Spleen (tissue), 11 donors: Measurements from ENCODE around the gene PTOV1. TPM values are rescaled to one million over a fixed set of nuclear protein-coding genes. Genes with fewer than 3 reads are reported as not detected.

Experiments
- DNase-seq: peaks from one replicate; pipeline ENCODE4 v3.0.0-alpha.2; 2020
- H3K27ac ChIP-seq, 8 donors: fragments of 200-600 bp; sonication (generic) in 7 of 8; 1 replicate in 4 of 8; 2 replicates in 4 of 8; pipeline versions ENCODE4 v1.5.0 to v1.8.0; 2016 to 2021; ENCODE audit warnings: inconsistent platforms in 4 of 8, mild to moderate bottlenecking in 4 of 8, moderate library complexity in 1 of 8
- H3K27me3 ChIP-seq, 7 donors: fragments of 200-600 bp; sonication (generic) in 6 of 7; replicated peaks in 1 of 7; 1 replicate in 4 of 7; 2 replicates in 3 of 7; pipeline versions ENCODE4 v1.5.0 to v1.8.0; 2016 to 2021; ENCODE audit warnings: inconsistent platforms in 3 of 7, mild to moderate bottlenecking in 1 of 7
- H3K36me3 ChIP-seq, 6 donors: fragments of 200-600 bp; sonication (generic) in 5 of 6; 1 replicate in 4 of 6; 2 replicates in 2 of 6; pipeline versions ENCODE4 v1.5.0 to v1.8.0; 2016 to 2021; ENCODE audit warnings: inconsistent platforms in 2 of 6
- H3K4me1 ChIP-seq, 6 donors: fragments of 200-600 bp; sonication (generic) in 5 of 6; 1 replicate in 3 of 6; 2 replicates in 3 of 6; pipeline versions ENCODE4 v1.5.0 to v1.8.0; 2016 to 2021; ENCODE audit warnings: inconsistent platforms in 3 of 6
- H3K4me3 ChIP-seq, 8 donors: fragments of 200-600 bp; sonication (generic) in 7 of 8; 1 replicate in 4 of 8; 2 replicates in 4 of 8; pipeline versions ENCODE4 v1.5.0 to v1.8.0; 2016 to 2021; ENCODE audit warnings: inconsistent platforms in 4 of 8, mild to moderate bottlenecking in 4 of 8, moderate library complexity in 2 of 8
- H3K9me3 ChIP-seq, 8 donors: fragments of 200-600 bp; sonication (generic) in 7 of 8; 1 replicate in 4 of 8; 2 replicates in 4 of 8; pipeline versions ENCODE4 v1.5.0 to v1.8.0; 2016 to 2021; ENCODE audit warnings: inconsistent platforms in 4 of 8
- POLR2A ChIP-seq, 3 donors: fragments of 450-650 bp; IDR thresholded peaks; one replicate each; pipeline ENCODE4 v1.5.1; 2017; ENCODE audit warnings: antibody characterized with exemption in 3 of 3, mild to moderate bottlenecking in 1 of 3
- POLR2AphosphoS5 ChIP-seq, 3 donors: sonication (generic); formaldehyde crosslinking; IDR thresholded peaks; one replicate each; pipeline ENCODE4 v1.5.1; 2017; ENCODE audit warnings: antibody characterized with exemption in 3 of 3
- WGBS, 5 donors: extraction: QIAGEN DNeasy Blood & Tissue Kit in 3 of 5; methylation state at CpG; one replicate each; pipeline versions ENCODE4 v1.1.5 to v1.1.7; 2013 to 2018; 5-methylcytosine and 5-hydroxymethylcytosine counted together
- intact Hi-C: fragments of 100-400 bp; cut with DNase I; formaldehyde crosslinking; loops from one replicate; pipeline ENCODE4 v1.15.0; 2023; ENCODE audit warnings: low total_unique reads
- polyA plus RNA-seq, 3 donors: library from polyadenylated mRNA; stranded (reverse); fragments of 200-250 nt; gene quantifications; one replicate each; pipeline ENCODE4 v1.2.1, GENCODE V29; 2013
- total RNA-seq, 7 donors: library from RNA; depleted of rRNA in 3 of 7; stranded (reverse); fragments of >200 nt in 3 of 7; fragmentation: NEBNext Ultra II Directional in 4 of 7; extraction: Animal tissue kit (Norgen Biotek cat#: 25700) in 4 of 7; gene quantifications; one replicate each; pipeline versions ENCODE4 v1.1.0 to v1.2.1, GENCODE V29; 2016 to 2021
- TF ChIP-seq, protein P1 (sequence below), 11 experiments: fragments of 200-600 bp in 7 of 11; fragments of 450-650 bp in 4 of 11; sonication (generic) in 4 of 11; IDR thresholded peaks in 8 of 11; conservative IDR thresholded peaks in 3 of 11; 1 replicate in 7 of 11; 2 replicates in 4 of 11; pipeline versions ENCODE4 v1.4.0 to v1.8.0; 2016 to 2021; ENCODE audit warnings: antibody characterized with exemption in 11 of 11, inconsistent platforms in 4 of 11, mild to moderate bottlenecking in 1 of 11
- donor health status: healthy with polysubstance abuse.
- donor health status: DM: no; HTN: no; CAD: no; lungs with moderate emphysema.
- donor health status: DM: no; HTN: no; CAD: no.
- donor health status: Bipolar disorder and iron deficiency.
- donor health status: healthy.
- donor health status: DM: no; HTN: no; CAD: no.
- donor health status: DM: yes; HTN: yes; CAD: no.

The PTOV1 gene
- total and polyA plus RNA-seq, 10 donors, result 61.4 to 127 (median 90.2) TPM

DNA sequence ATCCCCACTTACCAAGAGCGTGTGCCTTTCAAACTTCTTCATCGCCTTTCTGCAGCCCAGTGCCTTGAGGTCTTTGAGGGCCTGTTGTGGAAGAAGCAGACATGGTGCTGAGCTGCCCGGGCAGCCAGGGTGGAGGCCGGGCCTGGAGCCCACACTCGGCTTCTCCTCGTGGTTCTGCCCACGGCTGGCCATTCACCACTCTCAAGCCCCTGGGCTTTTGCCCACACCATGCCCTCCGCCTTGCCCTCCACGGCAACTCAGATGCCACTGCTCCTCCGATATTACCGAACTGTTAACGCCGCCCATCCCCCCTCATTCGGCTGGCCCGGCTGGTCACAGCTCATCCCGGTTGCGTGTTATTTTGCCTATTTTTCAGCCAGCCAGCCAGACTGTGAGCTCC is 40.4 kb downstream of the PTOV1 start:
- Histone ChIP-seq H3K27ac (peak overlapping the region in 1 of 8 donors; percentile 4), H3K4me1 (peaks cover 9 to 58% (median 35%) of the 10 kb centered on the region in 6 donors), H3K4me3 (no peak overlapping the region), H3K9me3 (no peaks in the 10 kb centered on the region), H3K36me3 (peaks cover 0 to 31% (median 2%) of the 10 kb centered on the region in 6 donors), H3K27me3 (peaks cover 0 to 10% (median 0%) of the 10 kb centered on the region in 7 donors)
- WGBS, 5 donors, result 88 to 94% (median 91%) methylated on average over 17 of the region's 17 CpGs
- no peak for DNase-seq
- intact Hi-C loops, result no loop called here
- TF ChIP-seq POLR2A (IDR thresholded peaks at IDR 0.05) (no peak), POLR2AphosphoS5 (IDR thresholded peaks at IDR 0.05) (no peak)
- TF ChIP-seq, protein P1, sequence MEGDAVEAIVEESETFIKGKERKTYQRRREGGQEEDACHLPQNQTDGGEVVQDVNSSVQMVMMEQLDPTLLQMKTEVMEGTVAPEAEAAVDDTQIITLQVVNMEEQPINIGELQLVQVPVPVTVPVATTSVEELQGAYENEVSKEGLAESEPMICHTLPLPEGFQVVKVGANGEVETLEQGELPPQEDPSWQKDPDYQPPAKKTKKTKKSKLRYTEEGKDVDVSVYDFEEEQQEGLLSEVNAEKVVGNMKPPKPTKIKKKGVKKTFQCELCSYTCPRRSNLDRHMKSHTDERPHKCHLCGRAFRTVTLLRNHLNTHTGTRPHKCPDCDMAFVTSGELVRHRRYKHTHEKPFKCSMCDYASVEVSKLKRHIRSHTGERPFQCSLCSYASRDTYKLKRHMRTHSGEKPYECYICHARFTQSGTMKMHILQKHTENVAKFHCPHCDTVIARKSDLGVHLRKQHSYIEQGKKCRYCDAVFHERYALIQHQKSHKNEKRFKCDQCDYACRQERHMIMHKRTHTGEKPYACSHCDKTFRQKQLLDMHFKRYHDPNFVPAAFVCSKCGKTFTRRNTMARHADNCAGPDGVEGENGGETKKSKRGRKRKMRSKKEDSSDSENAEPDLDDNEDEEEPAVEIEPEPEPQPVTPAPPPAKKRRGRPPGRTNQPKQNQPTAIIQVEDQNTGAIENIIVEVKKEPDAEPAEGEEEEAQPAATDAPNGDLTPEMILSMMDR (IDR thresholded peaks at IDR 0.05 in 8 of 11, conservative IDR thresholded peaks at IDR 0.05 in 3 of 11), result no peak

DNA sequence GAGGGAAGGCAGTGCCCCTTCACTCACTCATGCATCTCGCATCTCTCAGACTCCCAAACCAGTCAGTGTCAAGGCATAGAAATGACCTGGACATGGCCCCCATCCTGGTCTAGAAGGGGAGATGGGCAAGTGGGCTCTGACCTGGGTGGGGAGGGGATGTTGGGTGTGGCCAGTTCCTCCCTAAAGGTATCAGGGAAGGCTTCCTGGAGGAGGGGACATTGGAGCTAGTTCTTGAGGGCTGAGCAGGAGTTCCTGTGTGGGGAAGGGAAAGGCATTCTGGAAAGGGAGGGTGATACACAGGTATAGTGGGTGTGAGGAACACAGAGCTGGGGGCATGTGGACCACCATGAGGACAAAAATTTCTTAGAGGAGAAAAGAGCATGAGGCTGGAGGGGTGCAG is 41.8 kb downstream of the PTOV1 start:
- peaks cover 0 to 10% (median 0%) of the 10 kb centered on the region in 7 donors for H3K27me3 ChIP-seq
- H3K9me3 ChIP-seq, result no peaks in the 10 kb centered on the region
- TF ChIP-seq, protein P1 (IDR thresholded peaks at IDR 0.05 in 8 of 11, conservative IDR thresholded peaks at IDR 0.05 in 3 of 11), result no peak
- TF ChIP-seq POLR2A (IDR thresholded peaks at IDR 0.05) (no peak), POLR2AphosphoS5 (IDR thresholded peaks at IDR 0.05) (no peak)
- no peak overlapping the region for H3K4me3 ChIP-seq
- 73 to 96% (median 90%) methylated on average over 1 of the region's 1 CpG for WGBS, 5 donors
- no peak overlapping the region for H3K27ac ChIP-seq
- DNase-seq, result no peak
- peaks cover 17 to 58% (median 43%) of the 10 kb centered on the region in 6 donors for H3K4me1 ChIP-seq
- peaks cover 0 to 17% (median 2%) of the 10 kb centered on the region in 6 donors for H3K36me3 ChIP-seq
- intact Hi-C loops, result no loop called here

DNA sequence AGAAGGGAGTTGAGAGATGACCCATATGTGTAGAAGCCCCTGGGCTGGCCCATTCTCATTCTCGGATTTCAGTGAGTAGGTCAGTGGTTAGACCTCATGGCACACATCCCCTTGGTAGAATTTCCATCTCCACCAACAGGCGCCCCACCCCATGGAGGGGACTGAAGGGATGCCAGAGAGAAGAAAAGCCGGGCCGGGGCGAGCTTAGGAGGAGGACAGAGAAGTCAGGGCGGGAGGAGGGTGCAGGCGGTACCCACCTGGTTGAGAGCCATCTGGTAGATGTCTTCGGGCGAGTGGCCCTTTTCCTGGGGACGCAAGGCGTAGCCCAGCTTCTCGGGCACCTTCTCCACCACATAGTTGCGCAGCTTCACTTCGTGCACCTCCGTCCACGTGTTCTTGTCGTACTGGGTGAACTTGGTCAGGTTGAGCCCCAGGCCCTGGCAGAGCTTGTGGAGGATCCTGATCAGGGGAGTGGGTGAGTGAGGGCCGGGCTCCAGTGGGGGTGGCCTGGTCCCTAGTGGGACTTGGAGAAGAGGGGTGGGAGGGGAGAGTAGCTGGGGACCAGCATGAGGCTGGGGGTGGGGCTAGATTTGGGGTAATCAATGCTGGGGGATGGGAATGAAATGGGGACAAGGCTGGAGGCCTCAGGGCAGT is 43.2 kb downstream of the PTOV1 start:
- Histone ChIP-seq H3K36me3 (peaks cover 0 to 3% (median 0%) of the 10 kb centered on the region in 6 donors), H3K4me3 (no peak overlapping the region), H3K9me3 (no peaks in the 10 kb centered on the region), H3K27me3 (peaks cover 0 to 10% (median 0%) of the 10 kb centered on the region in 7 donors), H3K4me1 (peaks cover 26 to 69% (median 51%) of the 10 kb centered on the region in 6 donors), H3K27ac (no peak overlapping the region)
- TF ChIP-seq, protein P1 (IDR thresholded peaks at IDR 0.05 in 8 of 11, conservative IDR thresholded peaks at IDR 0.05 in 3 of 11), result no peak
- TF ChIP-seq POLR2AphosphoS5 (IDR thresholded peaks at IDR 0.05) (no peak), POLR2A (IDR thresholded peaks at IDR 0.05) (no peak)
- no peak for DNase-seq
- WGBS, 5 donors, result 82 to 95% (median 91%) methylated on average over 18 of the region's 18 CpGs
- intact Hi-C loops, result no loop called here

DNA sequence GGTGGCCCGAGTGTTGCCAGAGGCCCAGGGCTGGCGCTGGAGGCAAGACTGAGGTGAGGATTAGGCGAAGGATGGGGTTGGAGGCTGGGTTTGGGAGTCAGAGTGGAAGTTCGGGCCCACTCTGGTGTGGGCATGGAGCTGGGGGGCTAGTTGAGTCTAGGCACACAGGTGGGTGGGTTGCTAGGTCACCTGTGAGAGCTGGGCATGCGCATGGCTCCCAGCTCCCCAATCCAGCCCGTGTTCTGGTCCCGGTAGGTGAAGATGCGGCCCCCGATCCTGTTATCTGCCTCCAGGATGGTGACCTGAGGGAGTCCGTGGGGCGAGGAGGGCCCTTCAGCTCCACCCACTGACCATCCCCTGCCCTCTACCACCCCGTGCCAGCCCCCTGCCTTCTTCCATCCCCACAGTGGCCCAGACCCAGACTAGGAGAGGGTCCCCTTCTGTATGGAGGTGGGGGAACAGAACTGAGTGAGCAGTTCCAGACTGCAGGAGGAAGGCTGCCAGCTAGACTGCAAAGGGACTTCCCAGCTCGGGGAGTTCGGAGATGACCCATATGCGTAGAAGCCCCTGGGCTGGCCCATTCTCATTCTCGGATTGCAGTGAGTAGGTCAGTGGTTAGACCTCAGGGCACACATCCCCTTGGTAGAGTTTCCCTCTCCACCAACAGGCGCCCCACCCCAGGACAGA is 44.1 kb downstream of the PTOV1 start:
- TF ChIP-seq, protein P1 (IDR thresholded peaks at IDR 0.05 in 8 of 11, conservative IDR thresholded peaks at IDR 0.05 in 3 of 11), result no peak
- TF ChIP-seq POLR2A (IDR thresholded peaks at IDR 0.05), result no peak
- no peak for TF ChIP-seq POLR2AphosphoS5 (IDR thresholded peaks at IDR 0.05)
- intact Hi-C loops, result no loop called here
- no peak overlapping the region for H3K4me3 ChIP-seq
- WGBS, 5 donors, result 77 to 90% (median 80%) methylated on average over 10 to 17 of the region's 17 CpGs
- H3K36me3 ChIP-seq, result no peaks in the 10 kb centered on the region
- DNase-seq, result no peak
- peaks cover 25 to 61% (median 45%) of the 10 kb centered on the region in 6 donors for H3K4me1 ChIP-seq
- no peaks in the 10 kb centered on the region for H3K9me3 ChIP-seq
- peak overlapping the region in 1 of 8 donors; percentile 11 for H3K27ac ChIP-seq
- peaks cover 0 to 10% (median 0%) of the 10 kb centered on the region in 7 donors for H3K27me3 ChIP-seq
